ENCODE measurements around the gene PPIL1. TPM values are rescaled to one million over a fixed set of nuclear protein-coding genes. Genes with fewer than 3 reads are reported as not detected.

PPIL1 gene
- total and polyA plus RNA-seq, 7 donors, result 18.1 to 92.3 (median 22.4) TPM

DNA sequence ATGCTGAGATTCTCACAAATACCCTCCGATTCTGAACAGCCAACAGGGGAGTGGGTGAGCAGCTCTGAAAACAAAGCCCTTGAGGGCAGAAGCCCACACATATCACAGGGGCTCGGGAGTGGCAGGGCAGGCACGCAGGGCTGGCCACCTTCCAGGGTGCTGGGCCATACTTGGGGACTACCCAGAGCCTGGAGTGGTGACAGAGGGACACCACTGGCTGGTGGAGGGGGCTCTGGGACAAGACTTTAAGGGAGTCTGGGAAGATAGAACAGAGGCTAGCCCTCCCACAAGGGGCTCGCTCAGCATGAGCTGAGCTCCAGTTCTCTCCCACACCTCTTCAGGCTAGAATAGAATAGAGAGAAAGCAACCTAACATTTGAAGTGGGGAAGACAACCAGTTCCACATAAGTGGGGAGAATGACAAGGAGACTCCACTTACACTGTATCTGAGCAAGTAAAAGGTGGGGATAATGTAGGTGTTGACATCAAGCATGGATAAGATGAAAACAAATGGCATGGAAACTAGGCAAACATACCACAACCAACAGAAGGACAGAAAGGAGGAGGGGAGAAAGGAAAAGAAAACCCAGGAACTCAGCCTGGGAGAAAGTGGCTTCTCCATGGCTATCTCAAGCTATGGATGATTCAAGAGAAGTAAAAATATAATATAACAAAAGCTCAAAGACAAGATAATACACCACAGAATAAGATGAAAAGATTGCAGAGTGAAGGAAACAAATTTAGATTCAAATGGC, 7.0 kb downstream of the PPIL1 start:
- 70 to 72% (median 72%) methylated on average over 4 of the region's 4 CpGs for WGBS, 3 donors
- no peak for DNase-seq
- Histone ChIP-seq H3K36me3 (ENCODE audit: insufficient read depth in 1 of 2, low read depth in 1 of 2) (peaks cover 0 to 72% of the 10 kb centered on the region in 2 donors), H3K27ac (no peak overlapping the region), H3K4me1 (no peaks in the 10 kb centered on the region), H3K27me3 (ENCODE audit: insufficient read depth in 3 of 3, low read length in 2 of 3) (no peaks in the 10 kb centered on the region), H3K9me3 (no peaks in the 10 kb centered on the region), H3K4me3 (no peak overlapping the region)
- intact Hi-C loops (cut with DNase I), result no loop called here
- peak in 1 of 4 donors; percentile 20 for ATAC-seq
- no peak for TF ChIP-seq CTCF (IDR thresholded peaks at IDR 0.05)

- peaks cover 0 to 62% of the 10 kb centered on the region in 2 donors for H3K36me3 ChIP-seq (ENCODE audit: insufficient read depth in 1 of 2, low read depth in 1 of 2)
- no peak for ATAC-seq
Measured at GRCh38 chr6:36865835-36866234, 8.8 kb downstream of the PPIL1 start.

DNA sequence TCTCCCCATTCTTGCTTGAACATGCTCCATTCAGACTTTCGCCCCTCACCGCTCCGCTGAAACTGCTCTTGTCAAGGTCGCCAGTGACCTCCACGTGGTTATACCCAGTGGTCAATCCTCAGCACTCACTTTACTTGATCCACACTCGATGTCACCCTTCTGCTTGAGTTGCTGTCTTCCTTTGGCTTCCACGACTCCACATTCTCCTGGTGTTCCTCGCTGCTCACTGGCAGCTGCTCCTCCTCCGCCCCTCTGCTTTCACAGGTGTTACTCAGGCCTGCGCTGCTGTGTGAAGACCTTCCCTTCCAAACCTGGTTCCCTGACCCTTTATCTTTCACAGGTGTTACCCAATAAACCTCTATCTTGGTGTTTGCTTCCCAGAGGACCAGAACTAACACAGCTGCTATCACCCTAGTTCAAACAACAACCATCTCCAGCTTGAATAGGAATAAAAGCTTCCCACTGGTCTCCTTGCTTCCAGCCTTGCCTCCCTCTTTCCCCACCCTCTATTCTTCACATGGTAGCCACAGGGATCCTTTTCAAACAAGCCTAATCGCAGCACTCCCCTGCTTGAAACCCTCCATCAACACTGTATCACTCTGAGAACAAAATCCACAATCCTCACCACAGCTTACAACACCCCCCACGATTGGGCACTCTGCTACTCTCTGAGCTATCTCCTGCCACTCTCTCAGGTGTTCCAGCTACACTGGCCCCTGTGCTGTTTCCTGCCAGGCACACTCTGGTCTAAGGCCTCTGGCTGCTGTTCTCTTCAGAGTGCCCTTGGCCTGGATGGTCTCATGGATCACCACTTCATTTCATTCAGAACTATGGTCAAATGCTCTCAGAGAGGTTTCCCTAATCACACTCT, 10.7 kb downstream of the PPIL1 start:
- Histone ChIP-seq H3K27ac (no peak overlapping the region), H3K4me1 (no peaks in the 10 kb centered on the region)
- no peak for ATAC-seq

More at GRCh38 chr6:36865835-36866234, 8.8 kb downstream of the PPIL1 start:
- no peak overlapping the region for H3K4me3 ChIP-seq
- no peaks in the 10 kb centered on the region for H3K9me3 ChIP-seq
- intact Hi-C loops (cut with DNase I), result no loop called here
- TF ChIP-seq CTCF (IDR thresholded peaks at IDR 0.05), result no peak
- H3K27me3 ChIP-seq (ENCODE audit: insufficient read depth in 3 of 3, low read length in 2 of 3), result no peaks in the 10 kb centered on the region
- no peak overlapping the region for H3K27ac ChIP-seq
- H3K4me1 ChIP-seq, result no peaks in the 10 kb centered on the region
- 55 to 61% (median 61%) methylated on average over 2 of the region's 2 CpGs for WGBS, 3 donors
- DNase-seq, result no peak

GRCh38 chr6:36862848-36863382, 11.7 kb downstream of the PPIL1 start:
- H3K27me3 ChIP-seq (ENCODE audit: insufficient read depth in 3 of 3, low read length in 2 of 3), result no peaks in the 10 kb centered on the region
- no peaks in the 10 kb centered on the region for H3K4me1 ChIP-seq
- no peak for TF ChIP-seq CTCF (IDR thresholded peaks at IDR 0.05)
- intact Hi-C loops (cut with DNase I), result no loop called here
- no peak overlapping the region for H3K4me3 ChIP-seq
- H3K27ac ChIP-seq, result no peak overlapping the region
- no peaks in the 10 kb centered on the region for H3K9me3 ChIP-seq
- ATAC-seq (no peak), DNase-seq (no peak)
- 69 to 87% (median 71%) methylated on average over 4 of the region's 4 CpGs for WGBS, 3 donors
- H3K36me3 ChIP-seq (ENCODE audit: insufficient read depth in 1 of 2, low read depth in 1 of 2), result peaks cover 0 to 35% of the 10 kb centered on the region in 2 donors

More for the DNA sequence above, 10.7 kb downstream of the PPIL1 start:
- no peak for DNase-seq
- TF ChIP-seq CTCF (IDR thresholded peaks at IDR 0.05), result no peak
- Histone ChIP-seq H3K27me3 (ENCODE audit: insufficient read depth in 3 of 3, low read length in 2 of 3) (no peaks in the 10 kb centered on the region), H3K36me3 (ENCODE audit: insufficient read depth in 1 of 2, low read depth in 1 of 2) (peaks cover 0 to 43% of the 10 kb centered on the region in 2 donors), H3K9me3 (no peaks in the 10 kb centered on the region), H3K4me3 (no peak overlapping the region)
- 89 to 91% (median 89%) methylated on average over 12 of the region's 12 CpGs for WGBS, 3 donors
- intact Hi-C loops (cut with DNase I), result no loop called here

Data from psoas muscle (tissue), 8 donors.